HG03159 (cell line): Measurements from ENCODE around the gene AMELX.

Source experiments
- ATAC-seq: cut with Tn5 transposase; IDR thresholded peaks from one replicate; pipeline ENCODE4 v1.9.1; 2021; ENCODE audit warnings: mild to moderate bottlenecking, moderate library complexity; ENCODE audit not compliant: unreplicated experiment

Gene AMELX

DNA sequence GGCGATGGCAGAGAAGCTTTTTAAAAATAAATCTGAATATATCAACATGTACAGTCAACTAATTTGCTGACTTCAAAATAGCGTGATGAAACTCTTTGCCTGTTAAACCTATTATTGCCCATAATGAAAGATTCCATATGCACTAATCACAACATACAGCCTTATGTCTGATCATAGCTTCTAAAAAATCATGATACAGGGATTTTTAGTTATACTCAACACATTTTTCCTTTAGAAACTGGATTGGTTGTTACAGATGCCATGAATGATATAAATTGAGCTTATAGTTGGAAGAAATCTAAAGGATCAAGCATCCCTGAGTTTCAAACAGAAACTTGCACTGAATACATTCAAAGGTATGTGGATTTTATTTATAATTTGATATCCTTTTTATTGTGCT, at the start of gene AMELX:
AMELX (plus strand) TSS at position 301 of the 400 bp plus-strand sequence. CDS start 1,376 bp downstream, outside the sequence.
- ATAC-seq = no peak

DNA sequence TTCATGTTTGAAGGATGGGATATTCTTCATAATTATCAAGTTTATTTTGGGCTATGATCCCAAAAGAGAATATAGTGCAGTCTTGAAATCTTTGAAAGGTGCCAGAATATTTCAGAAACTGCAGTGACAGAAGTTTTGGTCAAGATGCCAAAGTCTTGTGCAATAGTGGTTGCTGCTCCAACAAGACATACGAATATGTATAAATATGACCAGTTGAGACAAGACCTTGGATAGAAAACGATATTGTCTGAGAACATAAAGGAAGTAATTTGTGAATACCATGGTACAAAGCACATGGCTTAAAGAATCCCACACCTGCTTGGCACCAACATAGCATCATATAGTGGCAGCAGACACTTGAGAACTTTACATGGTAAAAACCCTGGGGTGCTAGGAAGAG, 48.6 kb upstream of the AMELX start:
- no peak for ATAC-seq

DNA sequence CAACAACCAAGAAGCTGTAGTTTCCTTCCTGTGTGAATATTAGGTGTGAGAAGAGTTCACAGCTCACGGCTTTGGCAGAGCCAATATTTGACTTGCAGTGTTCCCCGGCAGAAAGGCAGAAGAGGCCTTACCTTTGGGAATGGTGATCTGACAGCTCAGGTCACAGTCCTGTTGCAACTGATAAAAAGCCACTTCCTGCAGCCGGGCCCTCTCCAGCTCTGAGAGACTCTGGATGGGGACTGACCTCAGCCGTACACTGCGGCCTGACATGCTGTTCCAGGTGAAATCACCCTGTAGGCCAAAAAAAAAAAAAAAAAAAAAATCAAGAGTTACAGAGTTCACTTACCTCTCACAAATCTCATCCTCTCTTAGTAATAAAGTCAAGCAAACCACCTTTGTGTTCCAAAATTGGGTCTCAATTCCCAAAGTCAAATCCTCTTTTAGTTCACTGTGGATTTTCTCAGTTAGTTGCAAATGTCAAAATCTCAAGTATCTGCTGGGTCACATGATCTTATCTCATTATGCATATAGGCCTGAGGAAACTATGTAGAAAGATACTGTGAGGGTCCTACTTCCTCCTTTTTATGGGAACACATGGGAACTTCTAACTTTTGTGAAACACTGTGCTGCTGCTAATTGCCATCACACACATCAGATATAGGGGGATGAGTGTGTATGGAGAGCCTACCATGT, 38.6 kb upstream of the AMELX start:
- ATAC-seq = no peak

DNA sequence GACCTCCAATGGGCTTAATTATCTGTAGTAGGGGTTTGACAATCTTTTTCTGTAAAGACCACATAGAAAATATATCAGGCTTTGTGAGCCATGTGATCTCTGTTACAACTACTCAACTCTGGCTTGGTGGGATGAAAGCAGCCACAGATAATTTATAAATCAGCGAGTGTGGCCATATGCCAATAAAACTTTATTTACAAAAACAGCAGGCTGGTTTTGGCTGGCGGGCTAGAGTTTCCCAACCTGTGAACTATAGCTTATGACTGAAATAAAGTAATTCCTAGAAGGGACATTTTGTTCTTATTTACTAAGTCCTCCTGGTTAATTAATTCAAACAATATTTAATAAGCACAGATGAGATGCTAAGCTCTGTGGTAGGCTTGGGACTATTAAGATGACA, 35.9 kb upstream of the AMELX start:
- ATAC-seq = no peak

DNA sequence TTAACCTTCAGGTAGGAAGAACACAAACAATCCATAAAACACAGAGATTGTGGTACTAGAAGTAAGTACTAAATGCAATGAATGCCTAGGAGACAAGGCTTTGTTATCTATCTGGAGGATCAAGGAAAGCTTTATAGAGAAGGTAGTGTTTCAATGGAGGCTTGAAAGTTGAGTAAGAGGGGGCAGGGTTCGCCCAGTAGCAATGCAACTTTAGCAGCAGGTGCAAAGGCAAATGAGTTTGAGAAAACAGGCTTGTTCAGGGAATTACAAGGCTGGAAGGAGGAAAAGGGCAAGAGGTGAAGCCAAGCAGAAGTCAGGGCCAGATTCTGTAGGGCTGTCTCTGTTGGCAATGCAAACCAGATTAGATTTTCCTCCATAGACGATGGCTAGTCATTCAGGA, 35.5 kb upstream of the AMELX start:
- no peak for ATAC-seq

DNA sequence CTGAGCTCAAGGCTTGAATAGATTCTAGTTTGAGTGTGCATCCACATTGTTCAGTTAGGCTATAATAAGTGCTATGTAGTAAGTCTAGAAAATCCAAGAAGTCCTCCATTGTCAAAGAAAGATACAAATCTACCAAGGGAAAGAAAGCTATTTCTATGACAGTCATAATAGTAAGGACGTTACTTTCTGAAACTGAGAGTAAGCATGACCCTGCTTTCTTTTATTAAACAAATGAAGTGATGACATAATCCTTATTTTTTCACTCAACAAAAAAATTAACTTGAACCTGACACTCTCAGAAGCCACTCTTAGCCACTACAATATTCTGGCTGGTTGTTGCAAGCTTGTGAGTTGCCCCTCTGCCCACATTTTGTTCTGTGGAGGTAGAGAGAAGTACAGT, 33.8 kb upstream of the AMELX start:
- no peak for ATAC-seq

DNA sequence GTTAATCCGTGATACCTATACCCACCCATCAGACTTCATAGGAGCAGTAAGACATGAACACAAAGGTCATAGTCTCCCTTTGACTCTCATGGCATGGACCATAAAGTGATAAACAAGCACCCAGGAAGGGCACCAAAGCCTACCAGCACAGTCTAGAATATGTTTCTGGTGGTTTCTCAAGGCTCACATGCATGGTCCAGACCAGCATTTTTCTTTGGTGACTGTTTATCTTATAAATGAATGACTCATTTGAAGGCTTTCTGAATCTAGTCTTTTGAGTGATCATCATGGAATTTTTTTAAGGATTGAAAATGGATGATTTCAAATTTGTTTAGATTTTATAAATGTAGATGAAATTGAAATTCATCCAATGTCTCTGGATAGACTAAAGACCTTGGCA, 32.0 kb upstream of the AMELX start:
- no peak for ATAC-seq

DNA sequence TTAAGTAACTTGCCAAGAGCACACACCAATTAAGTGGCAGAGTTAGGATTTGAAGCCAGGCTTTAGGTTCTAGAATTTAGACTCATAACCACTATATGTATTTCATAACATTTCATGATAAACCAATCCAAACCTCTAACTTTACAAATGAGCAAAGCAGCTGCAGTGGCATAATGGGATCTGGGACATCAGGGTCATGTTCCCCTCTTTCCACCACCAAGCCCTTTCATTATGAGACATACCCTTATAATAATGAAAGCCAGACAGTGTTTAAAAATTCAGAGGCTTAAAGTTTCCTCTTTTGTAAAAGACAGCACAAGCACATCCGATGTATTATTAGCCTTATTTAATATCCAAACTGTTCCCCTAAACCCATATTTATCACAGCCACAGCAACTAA, 28.3 kb upstream of the AMELX start:
- no peak for ATAC-seq

DNA sequence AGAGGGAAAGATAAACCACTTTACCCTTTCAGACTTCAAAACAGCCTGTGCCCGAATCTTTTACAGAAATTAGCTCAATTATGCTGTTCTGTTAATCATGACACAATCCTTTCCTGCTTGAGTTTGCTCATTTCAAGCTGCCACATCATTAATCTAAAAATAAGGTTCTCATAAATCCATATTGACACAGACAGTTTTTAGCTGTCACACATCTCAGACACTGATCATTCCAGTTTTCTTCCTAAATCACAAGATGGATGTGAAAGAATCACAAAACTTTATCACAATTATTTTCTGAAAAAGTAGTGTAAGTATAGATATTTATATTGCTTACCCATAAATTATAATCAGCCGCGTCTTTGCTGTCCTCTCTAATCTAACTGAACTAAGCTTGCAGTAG, 27.9 kb upstream of the AMELX start:
- no peak for ATAC-seq

DNA sequence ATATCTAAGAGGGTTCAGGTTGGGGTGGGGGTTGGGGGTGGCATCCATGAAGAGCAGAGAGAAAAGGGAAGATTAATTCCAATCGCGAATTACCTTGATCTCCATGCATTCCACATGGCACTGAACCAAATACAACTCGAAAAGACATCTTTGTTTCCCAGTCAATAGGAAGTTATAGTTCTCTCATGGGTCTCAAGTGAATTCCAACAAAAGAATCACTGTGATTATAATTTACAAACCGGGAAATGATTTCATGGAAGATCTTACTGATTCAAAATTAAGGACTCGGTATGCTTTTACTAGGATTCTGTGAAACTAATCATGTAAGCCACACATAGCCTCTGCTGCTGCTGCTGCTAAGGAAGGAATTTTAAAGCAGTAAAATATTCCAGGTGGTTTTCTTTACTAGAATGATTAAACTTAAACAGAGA, 26.6 kb upstream of the AMELX start:
- ATAC-seq = no peak

DNA sequence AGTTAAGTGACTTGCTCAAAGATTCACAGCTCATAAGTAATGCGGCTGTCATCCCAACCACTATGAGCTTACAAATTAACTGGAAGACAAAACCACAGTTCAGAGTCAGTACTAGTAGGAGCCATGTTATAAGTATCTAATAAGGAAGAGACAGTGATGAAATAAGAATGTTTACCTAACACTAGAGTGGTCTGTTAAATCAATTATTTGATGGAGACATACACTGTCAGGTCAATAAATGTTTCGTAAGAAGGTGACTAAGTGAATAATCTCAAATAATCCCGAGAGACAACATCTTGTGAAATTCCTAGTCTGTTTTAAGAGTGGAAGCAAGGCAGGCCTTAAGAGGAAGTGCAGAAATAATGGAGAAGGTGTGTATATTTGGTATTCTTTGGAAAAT, 25.8 kb upstream of the AMELX start:
- no peak for ATAC-seq

DNA sequence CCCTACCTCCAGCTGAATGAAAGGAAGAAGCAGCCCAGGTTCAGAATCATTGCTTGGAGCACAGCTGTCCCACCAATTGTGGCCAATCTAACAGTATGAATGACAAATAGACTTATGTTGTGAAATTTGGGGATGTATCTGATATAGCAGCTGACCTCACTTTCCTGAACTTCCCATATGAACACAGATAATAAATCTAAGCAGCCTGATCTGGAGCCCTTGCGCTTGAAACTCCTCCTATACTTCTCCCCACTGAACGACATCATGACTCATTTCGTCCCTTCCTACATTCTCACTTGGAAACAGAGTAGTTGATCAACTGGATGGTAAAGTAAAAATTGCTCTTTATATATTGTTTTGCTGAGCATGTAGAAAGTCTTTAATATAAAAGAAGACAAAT, 24.2 kb upstream of the AMELX start:
- ATAC-seq = no peak

DNA sequence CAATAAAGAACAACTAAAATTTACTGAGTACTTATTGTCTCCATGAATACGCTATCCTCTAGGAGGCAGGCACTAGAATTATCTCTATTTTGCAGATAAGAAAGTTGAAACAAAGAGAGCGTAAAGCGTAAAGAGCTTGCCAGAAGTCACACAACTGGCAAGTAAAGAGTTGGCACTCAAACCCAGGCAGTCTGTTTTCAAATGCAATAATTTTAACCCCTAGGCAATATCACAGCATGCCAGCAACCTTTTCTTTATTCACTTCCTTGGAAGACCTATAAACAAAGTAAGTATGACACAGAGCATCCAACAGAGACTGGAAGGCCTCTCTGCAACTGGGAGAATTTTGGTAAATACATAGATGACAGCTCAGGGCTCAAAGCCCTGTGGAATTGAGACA, 23.2 kb upstream of the AMELX start:
- no peak for ATAC-seq

DNA sequence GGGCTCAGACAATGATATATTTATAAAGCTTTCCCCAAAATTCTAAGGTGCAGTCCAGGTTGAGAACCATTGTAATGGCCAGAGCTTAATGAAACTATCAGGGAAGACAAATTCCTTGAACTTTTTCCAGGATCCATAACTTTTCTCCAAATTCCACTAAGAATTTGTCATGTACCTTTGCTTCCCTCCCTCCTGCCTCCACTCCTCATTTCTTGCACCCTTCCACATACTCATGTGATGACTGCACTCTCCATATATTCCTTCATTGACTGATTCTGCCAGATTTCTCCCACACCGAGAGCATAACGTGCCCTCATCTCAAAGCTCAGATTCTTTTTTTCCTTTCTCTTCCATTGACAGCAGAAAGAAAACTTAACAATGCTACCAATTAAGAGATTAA, 20.9 kb upstream of the AMELX start:
- ATAC-seq = no peak

DNA sequence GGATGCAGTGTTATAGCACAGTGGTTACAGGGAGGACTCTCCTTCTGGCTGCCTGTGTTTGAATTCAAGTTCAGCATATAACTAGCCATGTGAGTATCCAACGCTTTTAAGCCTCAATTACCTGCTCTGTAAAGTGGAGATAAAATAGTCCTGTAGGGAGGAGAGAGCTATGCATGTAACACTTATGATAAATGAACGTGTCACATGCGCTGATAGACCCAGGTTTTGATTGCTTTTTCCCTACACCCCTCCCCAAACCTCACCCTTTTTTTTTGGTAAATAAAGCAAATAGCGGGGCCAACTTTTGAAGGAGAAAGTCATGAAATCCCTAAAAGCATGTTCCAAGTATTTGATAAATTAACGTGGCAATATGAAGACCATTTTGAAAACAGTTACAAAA, 20.4 kb upstream of the AMELX start:
- ATAC-seq = no peak

DNA sequence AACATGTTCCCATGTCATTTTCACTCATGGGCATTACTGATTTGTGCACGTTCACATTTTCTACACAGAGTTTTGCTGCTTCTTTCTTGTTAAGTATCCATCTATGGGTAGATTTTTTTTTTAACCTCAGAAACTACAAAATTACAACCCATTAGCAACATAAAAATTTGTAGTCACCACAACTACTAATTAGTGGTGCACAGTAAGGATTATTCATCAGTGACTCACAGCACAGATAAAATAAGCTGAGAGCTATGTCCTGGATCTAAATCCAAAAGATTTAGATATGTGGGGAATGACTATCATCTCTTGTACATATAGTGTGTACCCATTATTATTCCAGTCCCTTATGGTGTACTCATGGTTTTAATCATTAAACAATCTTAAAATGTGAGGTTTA, 19.7 kb upstream of the AMELX start:
- no peak for ATAC-seq

DNA sequence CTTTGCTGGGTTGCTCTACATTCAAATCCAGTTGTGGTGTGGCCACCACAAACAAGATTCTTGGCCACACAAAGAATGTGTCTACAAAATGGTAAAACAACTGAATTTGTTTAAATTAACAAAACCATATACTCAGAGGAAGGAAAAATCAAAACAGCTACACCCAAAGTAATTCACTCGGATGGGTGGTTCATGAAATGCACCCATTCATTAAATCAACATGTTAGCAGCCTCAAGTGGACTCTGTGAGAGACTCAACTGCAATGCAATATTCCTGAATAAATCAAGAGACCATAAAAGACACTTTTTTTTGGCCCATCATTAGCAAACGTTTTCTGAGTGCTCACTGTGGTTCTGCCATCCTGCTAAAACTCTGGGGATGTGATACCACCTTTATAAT, 11.2 kb upstream of the AMELX start:
- ATAC-seq = no peak

DNA sequence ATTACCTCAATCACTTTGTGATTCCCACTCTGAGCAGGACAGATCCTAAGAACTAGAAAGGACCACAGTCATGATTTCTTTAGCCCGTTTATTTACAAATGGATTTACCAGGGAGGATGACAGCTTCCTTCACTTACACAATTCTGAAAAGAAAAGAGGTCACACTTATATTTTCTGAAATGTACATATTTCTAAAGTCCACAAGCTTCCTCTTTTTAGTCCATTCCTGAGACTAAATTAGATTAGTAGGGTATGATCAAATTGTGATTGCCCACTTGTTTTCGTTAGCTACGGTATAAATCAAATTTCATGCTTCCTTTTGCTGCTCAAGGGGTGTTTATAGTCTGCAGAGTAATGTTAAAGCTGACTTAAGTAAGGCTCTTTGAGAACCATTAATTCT, 7.6 kb upstream of the AMELX start:
- no peak for ATAC-seq

DNA sequence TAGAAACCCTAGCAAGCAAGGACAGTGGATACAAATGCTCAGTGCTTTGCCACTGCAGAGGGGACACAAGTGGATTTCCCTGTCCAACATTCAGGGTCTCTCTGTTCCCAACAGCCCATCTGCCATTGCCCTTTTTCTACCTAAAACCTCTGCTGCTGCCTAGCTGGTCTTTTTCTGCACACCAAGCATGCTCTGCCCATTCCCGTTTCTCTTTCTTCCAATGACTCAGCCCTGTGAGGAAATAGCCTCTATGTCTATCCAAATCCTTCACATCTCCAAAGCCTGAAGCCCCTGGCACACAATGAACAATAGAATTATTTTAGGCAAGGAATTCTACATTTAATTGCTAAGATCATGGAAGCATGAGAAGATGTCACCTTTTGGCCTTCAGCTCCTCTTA, 5.7 kb upstream of the AMELX start:
- no peak for ATAC-seq

DNA sequence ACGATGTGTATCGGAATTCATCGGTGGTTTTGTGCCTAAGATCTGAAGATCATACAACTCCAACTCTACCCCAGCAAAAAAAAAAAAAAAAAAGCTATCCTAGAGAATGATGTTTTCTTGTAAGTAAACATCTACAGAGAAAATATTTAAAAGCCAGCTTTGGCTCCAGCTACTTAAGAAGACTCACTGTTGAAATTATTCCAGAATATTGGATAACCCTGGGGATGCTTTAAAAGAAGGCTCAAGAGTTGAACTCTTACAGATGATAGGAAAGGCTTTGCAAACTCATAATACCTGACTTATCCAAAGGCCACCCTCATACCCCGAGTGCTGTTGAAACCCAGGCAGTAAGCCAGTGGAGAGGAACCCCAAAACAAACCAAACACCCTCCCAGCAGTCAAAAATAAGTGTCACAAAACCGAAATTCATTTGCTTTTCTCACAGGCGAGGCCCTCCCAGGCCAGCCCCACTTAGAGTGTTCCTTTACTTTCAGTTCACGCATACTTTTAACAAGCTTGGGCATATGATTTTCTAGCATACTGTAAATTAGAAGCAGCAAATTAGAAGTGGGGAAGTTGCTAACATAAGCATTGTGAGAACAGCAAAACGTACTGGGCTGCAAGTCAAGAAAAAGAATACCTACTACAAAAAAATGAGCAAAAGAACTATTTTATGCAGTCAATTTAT, 2.7 kb upstream of the AMELX start:
- ATAC-seq = no peak

DNA sequence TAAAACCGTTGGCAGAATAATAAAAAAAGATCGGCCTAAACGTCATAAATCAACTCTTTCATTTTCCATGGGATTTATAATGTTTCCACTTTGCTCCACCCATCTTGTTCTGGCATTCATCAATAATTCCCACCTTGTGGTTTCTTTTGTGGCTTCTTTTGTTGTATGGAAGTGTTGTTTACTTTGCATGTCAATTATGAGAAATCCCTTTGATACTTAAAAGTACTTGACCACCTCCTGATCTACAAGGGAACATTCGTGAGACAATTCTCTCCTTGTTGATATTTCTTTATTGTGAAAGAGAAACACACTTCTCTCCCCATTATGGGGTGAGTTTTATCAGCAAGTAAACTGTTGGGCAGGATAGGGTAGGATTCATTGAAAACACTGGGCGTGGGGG, 2.8 kb downstream of the AMELX start:
- ATAC-seq = no peak

DNA sequence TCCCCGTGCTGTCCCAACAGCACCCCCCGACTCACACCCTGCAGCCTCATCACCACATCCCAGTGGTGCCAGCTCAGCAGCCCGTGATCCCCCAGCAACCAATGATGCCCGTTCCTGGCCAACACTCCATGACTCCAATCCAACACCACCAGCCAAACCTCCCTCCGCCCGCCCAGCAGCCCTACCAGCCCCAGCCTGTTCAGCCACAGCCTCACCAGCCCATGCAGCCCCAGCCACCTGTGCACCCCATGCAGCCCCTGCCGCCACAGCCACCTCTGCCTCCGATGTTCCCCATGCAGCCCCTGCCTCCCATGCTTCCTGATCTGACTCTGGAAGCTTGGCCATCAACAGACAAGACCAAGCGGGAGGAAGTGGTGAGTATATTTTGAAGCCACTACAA, 5.4 kb downstream of the AMELX start:
- ATAC-seq = no peak

DNA sequence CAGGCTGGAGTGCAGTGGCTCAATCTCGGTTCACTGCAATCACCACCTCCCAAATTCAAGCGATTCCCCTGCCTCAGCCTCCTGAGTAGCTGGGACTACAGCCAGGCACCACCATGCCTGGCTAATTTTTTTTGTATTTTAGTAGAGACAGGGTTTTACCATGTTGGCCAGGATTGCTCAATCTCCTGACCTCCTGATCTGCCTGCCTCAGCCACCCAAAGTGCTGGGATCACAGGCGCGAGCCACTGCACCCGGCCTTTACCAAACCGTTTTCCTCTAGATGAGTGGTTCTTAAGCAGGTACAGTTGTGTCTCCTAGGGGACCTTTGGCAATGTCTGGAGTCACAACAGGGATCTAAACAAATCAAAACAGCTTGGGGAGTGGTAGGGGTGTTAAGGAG, 11.6 kb downstream of the AMELX start:
- ATAC-seq = no peak
